ENCODE results near the gene HSPG2. TPM values are rescaled to one million over a fixed set of nuclear protein-coding genes. Genes with fewer than 3 reads are reported as not detected.

The HSPG2 gene
- total and polyA plus RNA-seq, 2 of the 13 experiments (the other 11 are each of a cell fraction or from before 2014, with no cell fraction given) = 9.1 to 13.1 TPM

- no peak for TF ChIP-seq ZNF318 (CRISPR knock-in tag; IDR thresholded peaks at IDR 0.05)
- TF ChIP-seq CAMTA2 (CRISPR knock-in tag; IDR thresholded peaks at IDR 0.05; ENCODE audit: borderline replicate concordance) = no peak
- TF ChIP-seq GPBP1L1 (CRISPR knock-in tag; IDR thresholded peaks at IDR 0.05) = no peak
- no peak for TF ChIP-seq CENPT (CRISPR knock-in tag; IDR thresholded peaks at IDR 0.05; ENCODE audit: low read depth)
- 0 out of 2 replicates have a peak, but pooled peaks have one; percentile 8 for TF ChIP-seq FOSL2 (CRISPR knock-in tag; IDR thresholded peaks at IDR 0.05)
- TF ChIP-seq, protein P1, sequence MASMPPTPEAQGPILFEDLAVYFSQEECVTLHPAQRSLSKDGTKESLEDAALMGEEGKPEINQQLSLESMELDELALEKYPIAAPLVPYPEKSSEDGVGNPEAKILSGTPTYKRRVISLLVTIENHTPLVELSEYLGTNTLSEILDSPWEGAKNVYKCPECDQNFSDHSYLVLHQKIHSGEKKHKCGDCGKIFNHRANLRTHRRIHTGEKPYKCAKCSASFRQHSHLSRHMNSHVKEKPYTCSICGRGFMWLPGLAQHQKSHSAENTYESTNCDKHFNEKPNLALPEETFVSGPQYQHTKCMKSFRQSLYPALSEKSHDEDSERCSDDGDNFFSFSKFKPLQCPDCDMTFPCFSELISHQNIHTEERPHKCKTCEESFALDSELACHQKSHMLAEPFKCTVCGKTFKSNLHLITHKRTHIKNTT (CRISPR knock-in tag; IDR thresholded peaks at IDR 0.05) = no peak
- TF ChIP-seq, protein P2, sequence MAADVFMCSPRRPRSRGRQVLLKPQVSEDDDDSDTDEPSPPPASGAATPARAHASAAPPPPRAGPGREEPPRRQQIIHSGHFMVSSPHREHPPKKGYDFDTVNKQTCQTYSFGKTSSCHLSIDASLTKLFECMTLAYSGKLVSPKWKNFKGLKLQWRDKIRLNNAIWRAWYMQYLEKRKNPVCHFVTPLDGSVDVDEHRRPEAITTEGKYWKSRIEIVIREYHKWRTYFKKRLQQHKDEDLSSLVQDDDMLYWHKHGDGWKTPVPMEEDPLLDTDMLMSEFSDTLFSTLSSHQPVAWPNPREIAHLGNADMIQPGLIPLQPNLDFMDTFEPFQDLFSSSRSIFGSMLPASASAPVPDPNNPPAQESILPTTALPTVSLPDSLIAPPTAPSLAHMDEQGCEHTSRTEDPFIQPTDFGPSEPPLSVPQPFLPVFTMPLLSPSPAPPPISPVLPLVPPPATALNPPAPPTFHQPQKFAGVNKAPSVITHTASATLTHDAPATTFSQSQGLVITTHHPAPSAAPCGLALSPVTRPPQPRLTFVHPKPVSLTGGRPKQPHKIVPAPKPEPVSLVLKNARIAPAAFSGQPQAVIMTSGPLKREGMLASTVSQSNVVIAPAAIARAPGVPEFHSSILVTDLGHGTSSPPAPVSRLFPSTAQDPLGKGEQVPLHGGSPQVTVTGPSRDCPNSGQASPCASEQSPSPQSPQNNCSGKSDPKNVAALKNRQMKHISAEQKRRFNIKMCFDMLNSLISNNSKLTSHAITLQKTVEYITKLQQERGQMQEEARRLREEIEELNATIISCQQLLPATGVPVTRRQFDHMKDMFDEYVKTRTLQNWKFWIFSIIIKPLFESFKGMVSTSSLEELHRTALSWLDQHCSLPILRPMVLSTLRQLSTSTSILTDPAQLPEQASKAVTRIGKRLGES (CRISPR knock-in tag; IDR thresholded peaks at IDR 0.05; ENCODE audit: borderline replicate concordance) = no peak
- no peak for TF ChIP-seq ATF7-NPFF (CRISPR knock-in tag; IDR thresholded peaks at IDR 0.05; ENCODE audit: low read depth)
- no peak for TF ChIP-seq ZSCAN31 (CRISPR knock-in tag; IDR thresholded peaks at IDR 0.05; ENCODE audit: low read depth)
- TF ChIP-seq, protein P3, sequence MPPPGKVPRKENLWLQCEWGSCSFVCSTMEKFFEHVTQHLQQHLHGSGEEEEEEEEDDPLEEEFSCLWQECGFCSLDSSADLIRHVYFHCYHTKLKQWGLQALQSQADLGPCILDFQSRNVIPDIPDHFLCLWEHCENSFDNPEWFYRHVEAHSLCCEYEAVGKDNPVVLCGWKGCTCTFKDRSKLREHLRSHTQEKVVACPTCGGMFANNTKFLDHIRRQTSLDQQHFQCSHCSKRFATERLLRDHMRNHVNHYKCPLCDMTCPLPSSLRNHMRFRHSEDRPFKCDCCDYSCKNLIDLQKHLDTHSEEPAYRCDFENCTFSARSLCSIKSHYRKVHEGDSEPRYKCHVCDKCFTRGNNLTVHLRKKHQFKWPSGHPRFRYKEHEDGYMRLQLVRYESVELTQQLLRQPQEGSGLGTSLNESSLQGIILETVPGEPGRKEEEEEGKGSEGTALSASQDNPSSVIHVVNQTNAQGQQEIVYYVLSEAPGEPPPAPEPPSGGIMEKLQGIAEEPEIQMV (CRISPR knock-in tag; IDR thresholded peaks at IDR 0.05; ENCODE audit: low read depth) = no peak
- TF ChIP-seq RFXANK (CRISPR knock-in tag; IDR thresholded peaks at IDR 0.05) = no peak
- TF ChIP-seq TP53 (CRISPR knock-in tag; conservative IDR thresholded peaks at IDR 0.05) = no peak
- TF ChIP-seq ZNF138 (CRISPR knock-in tag; IDR thresholded peaks at IDR 0.05; ENCODE audit: low read depth) = no peak
Measured at GRCh38 chr1:21855257-21856096, 81.6 kb downstream of the HSPG2 start (continued).
